K562 (cell line): Measurements from ENCODE around the gene GMDS. TPM values are rescaled to one million over a fixed set of nuclear protein-coding genes. Genes with fewer than 3 reads are reported as not detected.

Experiments
- ATAC-seq: fragments of 200-7000 bp; cut with Tn5 transposase; 3 replicates; pipeline ENCODE4 v1.9.1; 2020; ENCODE audit warnings: moderate library complexity
- BruUV-seq: library from RNA; stranded (reverse); fragments of 400-500 nt; replicated peaks from 2 replicates; lab custom pipeline; 2021; lab: Mats Ljungman, UMichigan
- CTCF ChIA-PET: fragments of 300-600 bp; formaldehyde crosslinking; extraction: SDS; loops from one replicate; lab custom pipeline; 2021; ENCODE audit warnings: low intra/inter-chr PET ratio; lab: Yijun Ruan, JAX
- POLR2A ChIA-PET: fragments of 300-600, 350-650 bp; sonication (Branson Sonifier 250); formaldehyde crosslinking; extraction: SDS; loops from one replicate; lab custom pipeline; 2021; ENCODE audit warnings: antibody characterized with exemption, inconsistent platforms; lab: Yijun Ruan, JAX
- DNase-seq, 4 experiments: peaks; one replicate each; pipeline versions ENCODE4 v3.0.0 to v3.0.0-alpha.2; 2011 to 2018; ENCODE audit warnings: low spot score in 3 of 4, mixed read lengths in 3 of 4; ENCODE audit errors: extremely low read depth in 1 of 4
- FAIRE-seq: peaks from 2 replicates; lab custom pipeline; 2011; peaks lifted over from hg19 to GRCh38; lab: Jason Lieb, UNC
- H2AFZ ChIP-seq: 2 replicates; pipeline ENCODE4 v1.6.0; 2011; ENCODE audit warnings: low read depth, low read length, control low read depth, inconsistent platforms
- H3K27ac ChIP-seq: fragments of 200-600 bp; 3 replicates; pipeline ENCODE4 v1.8.0; 2011; ENCODE audit warnings: low read depth, mild to moderate bottlenecking, control low read depth, inconsistent platforms, low read length, moderate library complexity, mixed read lengths; ENCODE audit errors: extremely low read depth
- H3K27me3 ChIP-seq, 2 experiments: fragments of 300-600 bp in 1 of 2; 2 replicates in 1 of 2; 3 replicates in 1 of 2; pipeline versions ENCODE4 v1.6.0 to v1.8.0; 2011; ENCODE audit warnings: inconsistent platforms in 2 of 2, low read length in 2 of 2, mild to moderate bottlenecking in 1 of 2, mixed read lengths in 1 of 2, moderate library complexity in 1 of 2; ENCODE audit not compliant: control insufficient read depth in 2 of 2, insufficient read depth in 2 of 2
- H3K36me3 ChIP-seq: fragments of 300-600 bp; 3 replicates; pipeline ENCODE4 v1.8.0; 2011; ENCODE audit warnings: mild to moderate bottlenecking, low read length, inconsistent platforms; ENCODE audit not compliant: control insufficient read depth, insufficient read depth
- H3K4me1 ChIP-seq, 2 experiments: fragments of 200-600 bp in 1 of 2; replicated peaks in 1 of 2; 2 replicates in 1 of 2; 3 replicates in 1 of 2; pipeline versions ENCODE4 v1.5.1 to v1.8.0; 2011; ENCODE audit warnings: inconsistent platforms in 2 of 2, low read length in 2 of 2, mild to moderate bottlenecking in 1 of 2, mixed read lengths in 1 of 2, moderate library complexity in 1 of 2; ENCODE audit not compliant: control insufficient read depth in 2 of 2, insufficient read depth in 2 of 2
- H3K4me2 ChIP-seq: 2 replicates; pipeline ENCODE4 v1.6.1; 2011; ENCODE audit warnings: low read length, control low read depth, inconsistent platforms, mixed read lengths; ENCODE audit not compliant: insufficient read depth
- H3K4me3 ChIP-seq: fragments of 200-600 bp; sonication (generic), shearing (Covaris generic); 2 replicates; pipeline ENCODE4 v1.5.1; 2016; ENCODE audit warnings: control low read depth, inconsistent platforms
- H3K79me2 ChIP-seq: fragments of 200-600 bp; 3 replicates; pipeline ENCODE4 v1.8.0; 2011; ENCODE audit warnings: low read length, inconsistent platforms; ENCODE audit not compliant: control insufficient read depth, insufficient read depth
- H3K9ac ChIP-seq, 2 experiments: 2 replicates each; pipeline versions ENCODE4 v1.6.0 to v1.6.1; 2011; ENCODE audit warnings: low read depth in 2 of 2, low read length in 2 of 2, control low read depth in 1 of 2, inconsistent platforms in 1 of 2, mild to moderate bottlenecking in 1 of 2, mixed read lengths in 1 of 2; ENCODE audit not compliant: insufficient read depth in 1 of 2
- H3K9me1 ChIP-seq: one replicate; pipeline ENCODE4 v1.6.0; 2011; ENCODE audit warnings: inconsistent platforms, mild to moderate bottlenecking, low read length, moderate library complexity; ENCODE audit not compliant: control insufficient read depth, insufficient read depth
- H3K9me3 ChIP-seq: replicated peaks from 2 replicates; pipeline ENCODE4 v1.5.1; 2011; ENCODE audit warnings: low read depth, low read length, inconsistent platforms; ENCODE audit not compliant: control insufficient read depth, insufficient read depth
- H4K20me1 ChIP-seq: replicated peaks from 2 replicates; pipeline ENCODE4 v1.6.1; 2011; ENCODE audit warnings: low read length, inconsistent platforms, mixed read lengths; ENCODE audit not compliant: control insufficient read depth, insufficient read depth
- DEAF1 ChIP-seq: fragments of 450-650 bp; formaldehyde crosslinking; IDR thresholded peaks from 2 replicates; pipeline ENCODE4 v1.4.0; 2020; ENCODE audit warnings: mild to moderate bottlenecking, moderate library complexity
- MYC ChIP-seq, 2 experiments: fragments of 250-450 bp in 1 of 2; sonication (Bioruptor Pico) in 1 of 2; IDR thresholded peaks; 2 replicates each; pipeline versions ENCODE4 v1.5.1 to v1.6.1; 2012 to 2021; ENCODE audit warnings: low read depth in 2 of 2, borderline replicate concordance in 1 of 2, improper control_type of control experiment in 1 of 2, low read length in 1 of 2, mild to moderate bottlenecking in 1 of 2, moderate library complexity in 1 of 2
- RAD21 ChIP-seq, 2 experiments: fragments of 250-450 bp in 1 of 2; fragments of 450-650 bp in 1 of 2; sonication (Bioruptor Pico) in 1 of 2; formaldehyde crosslinking in 1 of 2; IDR thresholded peaks in 1 of 2; conservative IDR thresholded peaks in 1 of 2; 2 replicates each; pipeline versions ENCODE4 v1.4.0 to v1.8.0; 2020 to 2022; ENCODE audit warnings: mild to moderate bottlenecking in 2 of 2, moderate library complexity in 1 of 2
- REST ChIP-seq, 2 experiments: fragments of 450-650 bp; formaldehyde crosslinking in 1 of 2; IDR thresholded peaks; 2 replicates each; pipeline versions ENCODE4 v1.4.0 to v1.6.1; 2014 to 2020; ENCODE audit warnings: mild to moderate bottlenecking in 2 of 2, borderline replicate concordance in 1 of 2, low read depth in 1 of 2
- RNF2 ChIP-seq: sonication (generic); IDR thresholded peaks from 2 replicates; pipeline ENCODE4 v1.6.1; 2016
- SMC3 ChIP-seq: conservative IDR thresholded peaks from 2 replicates; pipeline ENCODE4 v1.6.1; 2011; ENCODE audit warnings: low read depth, low read length, improper control_type of control experiment; ENCODE audit not compliant: insufficient read depth
- ZNF121 ChIP-seq: sonication (generic); formaldehyde crosslinking; conservative IDR thresholded peaks from 2 replicates; pipeline ENCODE4 v1.8.0; 2022; ENCODE audit warnings: missing genetic modification reagents
- ZNF79 ChIP-seq: fragments of 250-450 bp; sonication (Bioruptor Pico); IDR thresholded peaks from 2 replicates; pipeline ENCODE4 v1.4.0; 2020; ENCODE audit warnings: low read depth, mild to moderate bottlenecking, moderate library complexity
- WGBS: fragments of 100-300 bp; shearing (Covaris generic); methylation state at CpG from one replicate; pipeline ENCODE4 v1.1.6; 2016; ENCODE audit warnings: low coverage, mixed read lengths; ENCODE audit not compliant: insufficient coverage; ENCODE audit errors: missing lambda C conversion rate; 5-methylcytosine and 5-hydroxymethylcytosine counted together
- in situ Hi-C: fragments of 300-500 bp; cut with MboI; formaldehyde crosslinking; loops from 4 replicates; pipeline ENCODE4 v1.15.0; 2018; ENCODE audit warnings: inconsistent platforms, mixed read lengths
- intact Hi-C: fragments of 100-400 bp; cut with micrococcal nuclease; formaldehyde crosslinking; loops from 2 replicates; pipeline ENCODE4 v1.14.2; 2022
- polyA plus RNA-seq, 8 experiments: library from polyadenylated mRNA; depleted of rRNA in 4 of 8; stranded (reverse) in 5 of 8; unstranded in 3 of 8; fragments of >200 nt; fragmentation: Nextera tagmentation in 2 of 8; fragmentation: Illumina TruSeq in 1 of 8; extraction: Ambion mirVana in 2 of 8; extraction: Trizol in 1 of 8; gene quantifications; 2 replicates each; pipeline versions ENCODE4 v1.2.1 to v1.2.3, GENCODE V29; 2011 to 2014; ENCODE audit warnings: inconsistent platforms in 1 of 8, missing spikeins in 1 of 8
- total RNA-seq, 7 experiments: library from RNA; depleted of rRNA in 6 of 7; stranded (reverse); fragments of >200 nt in 6 of 7; fragmentation: Illumina TruSeq in 2 of 7; extraction: Trizol in 2 of 7; gene quantifications; 2 replicates each; pipeline versions ENCODE4 v1.2.1 to v1.2.3, GENCODE V29; 2011 to 2021; ENCODE audit warnings: low replicate concordance in 1 of 7

The GMDS gene
- total and polyA plus RNA-seq, 9 of the 15 experiments (the other 6 are each of a cell fraction or from before 2014, with no cell fraction given), result 0.48 to 31.8 (median 13.4) TPM

- FAIRE-seq (peak; percentile 78), ATAC-seq (peak; percentile 88), DNase-seq (peak; percentile 31 to 61 (median 49))
- H3K4me1 ChIP-seq, result no peaks in the 10 kb centered on the region; a peak in 1 of 5 replicates
- intact Hi-C loops, result loop anchor here (1.0 to 5.0 kb wide), 4 partner anchors 94 to 600 kb away; no protein-coding TSS in a partner anchor
- WGBS, result 0% methylated on average over 1 of the region's 1 CpG
- in situ Hi-C loops, result no loop called here
- H4K20me1 ChIP-seq, result peaks cover 19% of the 10 kb centered on the region
- H3K27me3 ChIP-seq, result peaks cover 0 to 14% of the 10 kb centered on the region in 2 experiments; a peak in 1 of 5 replicates
- no peak overlapping the region for H2AFZ ChIP-seq
- no peak overlapping the region for H3K27ac ChIP-seq
- no peaks in the 10 kb centered on the region for H3K9me1 ChIP-seq
- POLR2A ChIA-PET, result no interaction called here
- H3K9ac ChIP-seq, result no peak overlapping the region
- H3K4me2 ChIP-seq, result no peak overlapping the region
- no peaks in the 10 kb centered on the region for H3K36me3 ChIP-seq
- BruUV-seq, result no TSS peak
- H3K79me2 ChIP-seq, result no peaks in the 10 kb centered on the region
- H3K9me3 ChIP-seq, result no peaks in the 10 kb centered on the region
- CTCF ChIA-PET, result interaction anchor here (0.6 to 1.6 kb wide), 6 partner anchors 18 to 600 kb away, joined by 3 to 7 read pairs (median 4); no protein-coding TSS in a partner anchor
- H3K4me3 ChIP-seq, result no peak overlapping the region
- TF ChIP-seq ZNF79 (CRISPR knock-in tag), result 0 out of 2 replicates have a peak, but pooled peaks have one; percentile 29
- no peak for TF ChIP-seq ZNF121 (CRISPR knock-in tag)
- TF ChIP-seq REST (IDR thresholded peaks at IDR 0.05; ENCODE audit: borderline replicate concordance), result peak; percentile 59; the same call in 1 of the 2 replicates
- no peak for TF ChIP-seq REST (CRISPR knock-in tag; IDR thresholded peaks at IDR 0.05; ENCODE audit: low read depth)
- TF ChIP-seq RAD21 (CRISPR knock-in tag; conservative IDR thresholded peaks at IDR 0.05 in 1 of 2, IDR thresholded peaks at IDR 0.05 in 1 of 2), result peak; percentile 85 to 91
- peak; percentile 79 for TF ChIP-seq SMC3
- peak; percentile 63 for TF ChIP-seq DEAF1 (CRISPR knock-in tag)
- TF ChIP-seq RNF2, result 0 out of 2 replicates have a peak, but pooled peaks have one; percentile 29
- TF ChIP-seq MYC (IDR thresholded peaks at IDR 0.05; ENCODE audit: low read depth, low read length), result no peak
- TF ChIP-seq MYC (CRISPR knock-in tag; IDR thresholded peaks at IDR 0.05; ENCODE audit: borderline replicate concordance, low read depth), result no peak
Measured at GRCh38 chr6:2196079-2196679, 49.2 kb downstream of the GMDS start.
